GM21390 (cell line): ENCODE data around the gene FXYD6.
"Not testable (repeated sequence)": the region's sequence is repeated elsewhere in the genome, so short reads cannot be mapped to it uniquely, and the experiment has no call there.

Source experiments
- ATAC-seq: cut with Tn5 transposase; IDR thresholded peaks from one replicate; pipeline ENCODE4 v1.9.1; 2021; ENCODE audit not compliant: unreplicated experiment

Gene FXYD6

GRCh38 chr11:117871160-117871559, 5.3 kb downstream of the FXYD6 start:
- ATAC-seq, result no peak

GRCh38 chr11:117870103-117870952, 6.1 kb downstream of the FXYD6 start:
- no peak for ATAC-seq

GRCh38 chr11:117869604-117870003, 6.9 kb downstream of the FXYD6 start:
- ATAC-seq, result no peak

GRCh38 chr11:117868815-117869561, 7.5 kb downstream of the FXYD6 start:
- ATAC-seq, result no peak

- no peak for ATAC-seq
Measured at GRCh38 chr11:117868088-117868487, 8.4 kb downstream of the FXYD6 start.

GRCh38 chr11:117866526-117866925, 9.9 kb downstream of the FXYD6 start:
- ATAC-seq, result no peak

- not testable (repeated sequence) for ATAC-seq
Measured at GRCh38 chr11:117865546-117865945, 10.9 kb downstream of the FXYD6 start.

- ATAC-seq, result no peak
Measured at GRCh38 chr11:117863383-117863782, 13.1 kb downstream of the FXYD6 start.

- ATAC-seq, result no peak
Measured at GRCh38 chr11:117862753-117863152, 13.7 kb downstream of the FXYD6 start.

- no peak for ATAC-seq
Measured at GRCh38 chr11:117862019-117862725, 14.3 kb downstream of the FXYD6 start.

GRCh38 chr11:117861151-117862018, 15.1 kb downstream of the FXYD6 start:
- no peak for ATAC-seq

- no peak for ATAC-seq
Measured at GRCh38 chr11:117860139-117860538, 16.3 kb downstream of the FXYD6 start.

- no peak for ATAC-seq
Measured at GRCh38 chr11:117859488-117860112, 16.9 kb downstream of the FXYD6 start.

- no peak for ATAC-seq
Measured at GRCh38 chr11:117859061-117859460, 17.4 kb downstream of the FXYD6 start.

GRCh38 chr11:117857734-117858414, 18.6 kb downstream of the FXYD6 start:
- ATAC-seq, result no peak

- ATAC-seq, result no peak
Measured at GRCh38 chr11:117855912-117856651, 20.4 kb downstream of the FXYD6 start.

GRCh38 chr11:117855186-117855845, 21.1 kb downstream of the FXYD6 start:
- ATAC-seq, result no peak

GRCh38 chr11:117852309-117852708, 24.1 kb downstream of the FXYD6 start:
- no peak for ATAC-seq
